ENCODE results near the gene EEA1. TPM values are rescaled to one million over a fixed set of nuclear protein-coding genes. Genes with fewer than 3 reads are reported as not detected.

EEA1 gene
- total RNA-seq, 1 donor from 2014 or later = 31.1 TPM

GRCh38 chr12:92877904-92878303 lies 51.2 kb downstream of the EEA1 start:
- H3K9me3 Mint-ChIP-seq (ENCODE audit: unreplicated experiment) = peaks cover 7% of the 10 kb centered on the region
- no peak for DNase-seq (ENCODE audit: extremely low spot score, unreplicated experiment)
- no peaks in the 10 kb centered on the region for H3K27me3 Mint-ChIP-seq (ENCODE audit: unreplicated experiment)
- no peak overlapping the region for H3K4me3 Mint-ChIP-seq (ENCODE audit: unreplicated experiment)
- H3K27ac Mint-ChIP-seq (ENCODE audit: unreplicated experiment) = no peak overlapping the region
- H3K36me3 Mint-ChIP-seq (ENCODE audit: unreplicated experiment) = peaks cover 30% of the 10 kb centered on the region
- no peak for TF ChIP-seq CTCF (IDR thresholded peaks at IDR 0.05)
- H3K4me1 Mint-ChIP-seq (ENCODE audit: unreplicated experiment) = no peaks in the 10 kb centered on the region

GRCh38 chr12:92876496-92876895 lies 52.6 kb downstream of the EEA1 start:
- Mint-ChIP-seq H3K4me1 (ENCODE audit: unreplicated experiment) (no peaks in the 10 kb centered on the region), H3K4me3 (ENCODE audit: unreplicated experiment) (no peak overlapping the region), H3K9me3 (ENCODE audit: unreplicated experiment) (peaks cover 7% of the 10 kb centered on the region), H3K27ac (ENCODE audit: unreplicated experiment) (no peak overlapping the region), H3K27me3 (ENCODE audit: unreplicated experiment) (no peaks in the 10 kb centered on the region), H3K36me3 (ENCODE audit: unreplicated experiment) (peaks cover 27% of the 10 kb centered on the region)
- no peak for TF ChIP-seq CTCF (IDR thresholded peaks at IDR 0.05)
- no peak for DNase-seq (ENCODE audit: extremely low spot score, unreplicated experiment)

- Mint-ChIP-seq H3K9me3 (ENCODE audit: unreplicated experiment) (no peaks in the 10 kb centered on the region), H3K36me3 (ENCODE audit: unreplicated experiment) (peaks cover 2% of the 10 kb centered on the region), H3K4me3 (ENCODE audit: unreplicated experiment) (no peak overlapping the region), H3K27me3 (ENCODE audit: unreplicated experiment) (no peaks in the 10 kb centered on the region), H3K27ac (ENCODE audit: unreplicated experiment) (no peak overlapping the region), H3K4me1 (ENCODE audit: unreplicated experiment) (peaks cover 14% of the 10 kb centered on the region)
- DNase-seq (ENCODE audit: extremely low spot score, unreplicated experiment) = no peak
- no peak for TF ChIP-seq CTCF (IDR thresholded peaks at IDR 0.05)
Measured at GRCh38 chr12:92871116-92871515, 58.0 kb downstream of the EEA1 start.

GRCh38 chr12:92866418-92866817 lies 62.7 kb downstream of the EEA1 start:
- Mint-ChIP-seq H3K36me3 (ENCODE audit: unreplicated experiment) (peaks cover 24% of the 10 kb centered on the region), H3K27ac (ENCODE audit: unreplicated experiment) (no peak overlapping the region), H3K4me1 (ENCODE audit: unreplicated experiment) (peaks cover 14% of the 10 kb centered on the region), H3K4me3 (ENCODE audit: unreplicated experiment) (no peak overlapping the region), H3K27me3 (ENCODE audit: unreplicated experiment) (no peaks in the 10 kb centered on the region), H3K9me3 (ENCODE audit: unreplicated experiment) (no peaks in the 10 kb centered on the region)
- no peak for DNase-seq (ENCODE audit: extremely low spot score, unreplicated experiment)
- no peak for TF ChIP-seq CTCF (IDR thresholded peaks at IDR 0.05)

- no peak for TF ChIP-seq CTCF (IDR thresholded peaks at IDR 0.05)
- H3K36me3 Mint-ChIP-seq (ENCODE audit: unreplicated experiment) = peaks cover 39% of the 10 kb centered on the region
- H3K4me3 Mint-ChIP-seq (ENCODE audit: unreplicated experiment) = no peak overlapping the region
- DNase-seq (ENCODE audit: extremely low spot score, unreplicated experiment) = no peak
- H3K9me3 Mint-ChIP-seq (ENCODE audit: unreplicated experiment) = no peaks in the 10 kb centered on the region
- no peaks in the 10 kb centered on the region for H3K4me1 Mint-ChIP-seq (ENCODE audit: unreplicated experiment)
- no peaks in the 10 kb centered on the region for H3K27me3 Mint-ChIP-seq (ENCODE audit: unreplicated experiment)
- H3K27ac Mint-ChIP-seq (ENCODE audit: unreplicated experiment) = no peak overlapping the region
Measured at GRCh38 chr12:92863251-92863650, 65.8 kb downstream of the EEA1 start.
